Mammary epithelial cell (primary cell): ENCODE data around the gene SLC50A1.

ENCODE experiments used
- EZH2 ChIP-seq: IDR thresholded peaks from 2 replicates; pipeline ENCODE4 v1.6.1; 2012; ENCODE audit warnings: low read length, inconsistent platforms, borderline replicate concordance
- TF ChIP-seq, protein P1 (sequence below), 2 donors: IDR thresholded peaks in 1 of 2; conservative IDR thresholded peaks in 1 of 2; 2 replicates each; pipeline ENCODE4 v1.5.1; 2011 to 2012; ENCODE audit warnings: inconsistent platforms in 2 of 2, low read length in 2 of 2, mild to moderate bottlenecking in 2 of 2, control low read depth in 1 of 2, low read depth in 1 of 2; ENCODE audit not compliant: insufficient read depth in 1 of 2; ENCODE audit errors: extremely low read depth in 1 of 2

DNA sequence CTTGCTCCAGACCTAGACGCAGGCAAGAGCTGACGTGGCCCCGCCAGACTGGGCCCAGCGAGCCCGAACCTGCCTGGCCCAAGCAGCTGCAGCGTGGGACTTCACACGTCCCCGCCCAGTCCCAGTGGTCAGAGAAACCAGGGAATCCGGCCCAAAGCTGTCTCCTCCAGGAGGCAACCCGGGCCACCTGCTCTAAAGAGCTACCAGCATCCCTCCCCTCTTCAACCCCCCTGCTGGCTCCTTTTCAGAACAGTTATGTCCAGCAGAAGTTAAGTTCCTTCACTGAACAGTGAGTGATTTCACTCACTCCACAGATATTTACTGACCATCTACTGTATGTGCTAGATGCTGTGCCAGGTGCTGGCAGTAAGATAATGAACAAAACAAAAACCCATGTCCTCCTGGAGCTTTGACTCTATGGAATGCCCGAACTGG lies 10.1 kb upstream of the SLC50A1 start:
- TF ChIP-seq, protein P1, sequence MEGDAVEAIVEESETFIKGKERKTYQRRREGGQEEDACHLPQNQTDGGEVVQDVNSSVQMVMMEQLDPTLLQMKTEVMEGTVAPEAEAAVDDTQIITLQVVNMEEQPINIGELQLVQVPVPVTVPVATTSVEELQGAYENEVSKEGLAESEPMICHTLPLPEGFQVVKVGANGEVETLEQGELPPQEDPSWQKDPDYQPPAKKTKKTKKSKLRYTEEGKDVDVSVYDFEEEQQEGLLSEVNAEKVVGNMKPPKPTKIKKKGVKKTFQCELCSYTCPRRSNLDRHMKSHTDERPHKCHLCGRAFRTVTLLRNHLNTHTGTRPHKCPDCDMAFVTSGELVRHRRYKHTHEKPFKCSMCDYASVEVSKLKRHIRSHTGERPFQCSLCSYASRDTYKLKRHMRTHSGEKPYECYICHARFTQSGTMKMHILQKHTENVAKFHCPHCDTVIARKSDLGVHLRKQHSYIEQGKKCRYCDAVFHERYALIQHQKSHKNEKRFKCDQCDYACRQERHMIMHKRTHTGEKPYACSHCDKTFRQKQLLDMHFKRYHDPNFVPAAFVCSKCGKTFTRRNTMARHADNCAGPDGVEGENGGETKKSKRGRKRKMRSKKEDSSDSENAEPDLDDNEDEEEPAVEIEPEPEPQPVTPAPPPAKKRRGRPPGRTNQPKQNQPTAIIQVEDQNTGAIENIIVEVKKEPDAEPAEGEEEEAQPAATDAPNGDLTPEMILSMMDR (conservative IDR thresholded peaks at IDR 0.05 in 1 of 2, IDR thresholded peaks at IDR 0.05 in 1 of 2; ENCODE audit: extremely low read depth in 1 of 2, insufficient read depth in 1 of 2, low read depth in 1 of 2, low read length in 2 of 2): peak in 1 of 2 donors; percentile 15
- TF ChIP-seq EZH2: no peak
